ENCODE data around the gene HOTAIR. TPM values are rescaled to one million over a fixed set of nuclear protein-coding genes. Genes with fewer than 3 reads are reported as not detected.
A peak's percentile ranks its signal among the peaks of the same experiment; 100 is the strongest.

Gene HOTAIR
- total and polyA plus RNA-seq, 4 donors: 0.59 TPM; not detected in 3

DNA sequence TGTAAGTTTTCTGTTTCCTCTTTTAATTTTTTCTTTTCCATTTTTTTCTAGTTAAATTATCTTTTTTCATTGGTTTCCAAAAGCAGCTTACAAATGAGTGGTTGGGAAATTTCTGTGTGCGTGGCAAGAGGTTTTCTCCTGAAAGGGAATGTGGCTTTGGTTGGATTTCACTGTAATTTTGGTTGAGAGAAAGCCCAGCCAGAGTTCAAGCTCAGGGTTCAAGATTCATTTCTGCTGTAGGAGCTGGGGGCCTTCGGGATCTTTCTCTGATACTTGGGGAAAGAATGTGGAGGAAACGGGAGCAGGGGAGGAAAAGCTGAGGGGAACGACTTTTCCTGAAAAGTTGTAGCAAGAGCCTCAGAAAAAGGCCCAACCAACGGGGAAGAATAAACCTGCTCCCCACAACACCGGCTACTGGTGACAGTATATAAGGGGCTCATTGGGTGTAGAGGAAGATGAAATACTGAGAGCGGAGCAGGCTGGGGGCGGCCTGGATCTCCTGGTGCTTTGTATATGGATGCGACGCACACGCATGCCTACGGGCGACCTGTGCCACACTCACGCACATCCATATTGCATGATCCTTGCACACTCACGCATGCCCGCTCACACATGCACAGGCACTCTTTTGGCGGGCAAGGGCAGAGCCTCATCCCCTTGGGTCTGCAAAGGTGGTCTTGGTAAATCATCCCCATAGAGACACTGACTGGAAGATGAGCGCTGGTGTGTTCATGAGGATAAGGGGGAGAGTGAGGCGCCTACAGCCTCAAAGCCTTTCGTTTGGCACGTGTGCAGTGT is 12.1 kb upstream of the HOTAIR start:
- 29% methylated on average over 15 of the region's 21 CpGs for WGBS (ENCODE audit: insufficient coverage)

GRCh38 chr12:53985994-53986685 is 11.4 kb upstream of the HOTAIR start:
- peak overlapping the region; percentile 99 for H3K27ac ChIP-seq (ENCODE audit: low read depth, low read length)
- H3K9me3 ChIP-seq (ENCODE audit: control insufficient read depth, insufficient read depth, low read length): no peaks in the 10 kb centered on the region

More for the DNA sequence above, 12.1 kb upstream of the HOTAIR start:
- no peak for DNase-seq (ENCODE audit: low read depth in 4 of 6, low spot score in 6 of 6)
- peaks cover 85% of the 10 kb centered on the region for H3K27me3 ChIP-seq (ENCODE audit: control insufficient read depth, insufficient read depth, low read length)
- no peaks in the 10 kb centered on the region for H3K9me3 ChIP-seq (ENCODE audit: control insufficient read depth, insufficient read depth, low read length)
- peak overlapping the region; percentile 99 for H3K27ac ChIP-seq (ENCODE audit: low read depth, low read length)
- peaks cover 8% of the 10 kb centered on the region for H3K36me3 ChIP-seq (ENCODE audit: control insufficient read depth, insufficient read depth, low read length)
- peak overlapping the region; percentile 88 for H3K4me3 ChIP-seq (ENCODE audit: low read depth, low read length)
- H3K4me1 ChIP-seq (ENCODE audit: control insufficient read depth, insufficient read depth, low read length): peaks cover 59% of the 10 kb centered on the region

DNA sequence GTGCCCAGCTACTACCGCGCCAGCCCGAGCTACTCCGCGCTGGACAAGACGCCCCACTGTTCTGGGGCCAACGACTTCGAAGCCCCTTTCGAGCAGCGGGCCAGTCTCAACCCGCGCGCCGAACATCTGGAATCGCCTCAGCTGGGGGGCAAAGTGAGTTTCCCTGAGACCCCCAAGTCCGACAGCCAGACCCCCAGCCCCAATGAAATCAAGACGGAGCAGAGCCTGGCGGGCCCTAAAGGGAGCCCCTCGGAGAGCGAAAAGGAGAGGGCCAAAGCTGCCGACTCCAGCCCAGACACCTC is 10.9 kb upstream of the HOTAIR start:
- 2% methylated on average over 21 of the region's 21 CpGs for WGBS (ENCODE audit: insufficient coverage)
- Histone ChIP-seq H3K9me3 (ENCODE audit: control insufficient read depth, insufficient read depth, low read length) (no peaks in the 10 kb centered on the region), H3K4me3 (ENCODE audit: low read depth, low read length) (peak overlapping the region; percentile 88), H3K27me3 (ENCODE audit: control insufficient read depth, insufficient read depth, low read length) (peaks cover 88% of the 10 kb centered on the region), H3K4me1 (ENCODE audit: control insufficient read depth, insufficient read depth, low read length) (peaks cover 56% of the 10 kb centered on the region), H3K27ac (ENCODE audit: low read depth, low read length) (peak overlapping the region; percentile 99), H3K36me3 (ENCODE audit: control insufficient read depth, insufficient read depth, low read length) (peaks cover 6% of the 10 kb centered on the region)
- DNase-seq (ENCODE audit: low read depth in 4 of 6, low spot score in 6 of 6): no peak

More at GRCh38 chr12:53985994-53986685, 11.4 kb upstream of the HOTAIR start:
- H3K4me3 ChIP-seq (ENCODE audit: low read depth, low read length): peak overlapping the region; percentile 88
- no peak for DNase-seq (ENCODE audit: low read depth in 4 of 6, low spot score in 6 of 6)
- 7% methylated on average over 45 of the region's 50 CpGs for WGBS (ENCODE audit: insufficient coverage)
- peaks cover 56% of the 10 kb centered on the region for H3K4me1 ChIP-seq (ENCODE audit: control insufficient read depth, insufficient read depth, low read length)
- peaks cover 88% of the 10 kb centered on the region for H3K27me3 ChIP-seq (ENCODE audit: control insufficient read depth, insufficient read depth, low read length)
- peaks cover 8% of the 10 kb centered on the region for H3K36me3 ChIP-seq (ENCODE audit: control insufficient read depth, insufficient read depth, low read length)

DNA sequence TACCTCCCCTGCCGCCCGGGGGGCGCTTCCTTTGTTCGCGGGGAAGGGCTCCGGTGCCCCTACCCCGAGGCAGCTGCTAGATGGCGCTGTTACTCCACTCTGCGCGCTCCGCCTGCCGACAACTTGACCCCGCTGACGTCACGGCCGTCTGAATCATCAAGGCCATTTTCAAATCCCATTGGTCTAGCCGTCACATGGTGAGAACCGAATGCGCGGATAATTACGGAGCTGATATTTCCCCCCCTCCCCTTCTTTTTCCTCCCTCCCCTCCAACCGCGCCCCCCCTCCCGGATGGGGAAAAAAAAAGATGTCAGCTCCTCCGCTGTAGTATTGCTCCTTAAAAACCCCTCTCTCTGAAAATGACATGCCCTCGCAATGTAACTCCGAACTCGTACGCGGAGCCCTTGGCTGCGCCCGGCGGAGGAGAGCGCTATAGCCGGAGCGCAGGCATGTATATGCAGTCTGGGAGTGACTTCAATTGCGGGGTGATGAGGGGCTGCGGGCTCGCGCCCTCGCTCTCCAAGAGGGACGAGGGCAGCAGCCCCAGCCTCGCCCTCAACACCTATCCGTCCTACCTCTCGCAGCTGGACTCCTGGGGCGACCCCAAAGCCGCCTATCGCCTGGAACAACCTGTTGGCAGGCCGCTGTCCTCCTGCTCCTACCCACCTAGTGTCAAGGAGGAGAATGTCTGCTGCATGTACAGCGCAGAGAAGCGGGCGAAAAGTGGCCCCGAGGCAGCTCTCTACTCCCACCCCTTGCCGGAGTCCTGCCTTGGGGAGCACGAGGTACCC is 10.3 kb upstream of the HOTAIR start, which contains the start of gene HOXC10:
HOXC10 (plus strand) TSS at position 246 of the 791 bp plus-strand sequence; CDS start at position 360, 114 bp downstream.
- Histone ChIP-seq H3K27me3 (ENCODE audit: control insufficient read depth, insufficient read depth, low read length) (peaks cover 87% of the 10 kb centered on the region), H3K4me3 (ENCODE audit: low read depth, low read length) (peak within 1 kb of the TSS; percentile 88), H3K36me3 (ENCODE audit: control insufficient read depth, insufficient read depth, low read length) (peaks cover 3% of the 10 kb centered on the region), H3K9me3 (ENCODE audit: control insufficient read depth, insufficient read depth, low read length) (no peaks in the 10 kb centered on the region), H3K4me1 (ENCODE audit: control insufficient read depth, insufficient read depth, low read length) (peaks cover 54% of the 10 kb centered on the region), H3K27ac (ENCODE audit: low read depth, low read length) (peak within 1 kb of the TSS; percentile 99)
- WGBS (ENCODE audit: insufficient coverage): 2% methylated on average over 47 of the region's 55 CpGs
- DNase-seq (ENCODE audit: low read depth in 4 of 6, low spot score in 6 of 6): peak in 5 of 6 donors; percentile 92 to 97 (median 95)

DNA sequence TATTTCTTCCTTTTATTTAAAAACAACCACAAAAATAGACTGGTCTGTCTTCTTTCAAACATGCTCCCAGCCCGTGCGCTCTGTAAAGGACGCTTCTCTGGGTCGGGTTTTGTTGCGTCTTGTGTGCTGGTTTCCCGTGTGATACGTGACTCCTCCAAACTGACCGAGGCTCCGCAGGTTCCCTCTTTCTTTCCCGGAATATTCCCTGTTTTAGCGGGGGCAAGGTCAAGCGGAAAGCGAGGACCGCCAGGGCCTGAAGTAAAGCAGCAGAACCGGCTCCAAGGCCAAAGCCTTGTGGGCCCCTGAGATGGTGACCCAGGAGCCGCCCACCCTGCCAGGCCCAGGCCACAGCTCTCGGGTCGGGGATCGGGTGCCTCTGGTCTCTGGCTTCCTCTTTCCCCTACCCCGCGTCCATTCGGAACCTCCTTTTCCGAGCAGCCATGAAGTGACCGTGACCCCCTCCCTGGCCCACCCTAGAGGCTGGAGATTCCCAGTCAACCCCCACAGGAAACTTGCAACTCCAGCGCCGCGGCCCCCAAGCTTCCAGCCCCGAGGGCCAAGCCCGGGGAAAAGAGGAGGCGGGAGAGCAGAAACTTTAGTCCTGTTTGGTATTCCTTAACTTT is 9.3 kb upstream of the HOTAIR start:
- Histone ChIP-seq H3K4me3 (ENCODE audit: low read depth, low read length) (peak overlapping the region; percentile 24), H3K27me3 (ENCODE audit: control insufficient read depth, insufficient read depth, low read length) (peaks cover 89% of the 10 kb centered on the region), H3K27ac (ENCODE audit: low read depth, low read length) (peak overlapping the region; percentile 99), H3K9me3 (ENCODE audit: control insufficient read depth, insufficient read depth, low read length) (no peaks in the 10 kb centered on the region), H3K4me1 (ENCODE audit: control insufficient read depth, insufficient read depth, low read length) (peaks cover 54% of the 10 kb centered on the region), H3K36me3 (ENCODE audit: control insufficient read depth, insufficient read depth, low read length) (peaks cover 3% of the 10 kb centered on the region)
- DNase-seq (ENCODE audit: low read depth in 4 of 6, low spot score in 6 of 6): no peak
- 13% methylated on average over 23 of the region's 30 CpGs for WGBS (ENCODE audit: insufficient coverage)

- WGBS (ENCODE audit: insufficient coverage): 14% methylated on average over 9 of the region's 17 CpGs
- Histone ChIP-seq H3K4me1 (ENCODE audit: control insufficient read depth, insufficient read depth, low read length) (peaks cover 53% of the 10 kb centered on the region), H3K4me3 (ENCODE audit: low read depth, low read length) (peak overlapping the region; percentile 24), H3K27ac (ENCODE audit: low read depth, low read length) (peak overlapping the region; percentile 99), H3K27me3 (ENCODE audit: control insufficient read depth, insufficient read depth, low read length) (peaks cover 89% of the 10 kb centered on the region), H3K36me3 (ENCODE audit: control insufficient read depth, insufficient read depth, low read length) (peaks cover 3% of the 10 kb centered on the region), H3K9me3 (ENCODE audit: control insufficient read depth, insufficient read depth, low read length) (no peaks in the 10 kb centered on the region)
- DNase-seq (ENCODE audit: low read depth in 4 of 6, low spot score in 6 of 6): no peak
Measured at GRCh38 chr12:53983568-53983949, 8.8 kb upstream of the HOTAIR start.

DNA sequence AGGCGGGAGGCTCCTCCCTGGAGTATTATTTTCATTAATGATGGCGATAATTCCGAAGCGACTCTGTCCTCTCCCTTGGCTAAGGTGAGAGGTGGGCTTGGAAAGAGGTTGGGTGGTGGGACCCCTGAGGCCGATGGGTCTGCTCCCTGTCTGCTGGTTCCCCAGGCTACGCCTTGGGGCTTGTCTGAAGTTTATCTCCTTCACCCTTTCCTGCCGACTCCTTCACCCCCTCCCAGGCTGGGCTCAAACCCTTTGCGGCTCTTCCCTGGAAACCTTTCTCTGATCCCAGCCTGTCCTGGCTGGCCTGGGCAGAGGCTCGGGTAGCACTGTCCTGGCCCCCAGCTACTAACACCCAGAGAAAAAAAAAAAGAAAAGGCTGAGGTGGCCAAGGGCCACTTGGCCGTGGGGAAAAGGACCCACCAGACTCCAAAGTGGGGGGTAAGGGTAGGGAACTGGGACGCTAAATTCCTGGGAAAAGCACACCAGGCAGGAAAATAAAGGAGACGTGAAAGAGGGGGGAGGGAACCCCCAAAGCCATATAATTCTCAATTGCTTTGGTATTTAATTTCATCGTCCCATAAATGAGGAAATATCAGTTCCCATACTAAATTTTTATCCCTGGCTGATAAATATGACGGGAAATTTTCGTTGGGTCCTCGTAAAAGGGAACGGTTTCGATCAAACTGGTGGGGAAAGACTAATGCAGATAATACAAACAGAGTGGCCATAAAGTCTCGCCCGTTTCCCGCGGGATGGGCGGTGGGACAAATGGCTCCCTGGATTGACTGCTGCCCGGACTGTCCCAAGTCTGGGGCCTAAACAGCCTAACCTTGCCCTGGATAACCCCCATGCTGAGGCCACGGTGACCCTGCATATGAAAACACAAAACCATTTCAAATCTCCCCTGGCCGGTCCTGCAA is 8.2 kb upstream of the HOTAIR start:
- WGBS (ENCODE audit: insufficient coverage): 16% methylated on average over 16 of the region's 26 CpGs
- Histone ChIP-seq H3K36me3 (ENCODE audit: control insufficient read depth, insufficient read depth, low read length) (peaks cover 3% of the 10 kb centered on the region), H3K4me3 (ENCODE audit: low read depth, low read length) (peak overlapping the region; percentile 24), H3K27me3 (ENCODE audit: control insufficient read depth, insufficient read depth, low read length) (peaks cover 89% of the 10 kb centered on the region), H3K4me1 (ENCODE audit: control insufficient read depth, insufficient read depth, low read length) (peaks cover 53% of the 10 kb centered on the region), H3K27ac (ENCODE audit: low read depth, low read length) (peak overlapping the region; percentile 99), H3K9me3 (ENCODE audit: control insufficient read depth, insufficient read depth, low read length) (no peaks in the 10 kb centered on the region)
- DNase-seq (ENCODE audit: low read depth in 4 of 6, low spot score in 6 of 6): no peak

DNA sequence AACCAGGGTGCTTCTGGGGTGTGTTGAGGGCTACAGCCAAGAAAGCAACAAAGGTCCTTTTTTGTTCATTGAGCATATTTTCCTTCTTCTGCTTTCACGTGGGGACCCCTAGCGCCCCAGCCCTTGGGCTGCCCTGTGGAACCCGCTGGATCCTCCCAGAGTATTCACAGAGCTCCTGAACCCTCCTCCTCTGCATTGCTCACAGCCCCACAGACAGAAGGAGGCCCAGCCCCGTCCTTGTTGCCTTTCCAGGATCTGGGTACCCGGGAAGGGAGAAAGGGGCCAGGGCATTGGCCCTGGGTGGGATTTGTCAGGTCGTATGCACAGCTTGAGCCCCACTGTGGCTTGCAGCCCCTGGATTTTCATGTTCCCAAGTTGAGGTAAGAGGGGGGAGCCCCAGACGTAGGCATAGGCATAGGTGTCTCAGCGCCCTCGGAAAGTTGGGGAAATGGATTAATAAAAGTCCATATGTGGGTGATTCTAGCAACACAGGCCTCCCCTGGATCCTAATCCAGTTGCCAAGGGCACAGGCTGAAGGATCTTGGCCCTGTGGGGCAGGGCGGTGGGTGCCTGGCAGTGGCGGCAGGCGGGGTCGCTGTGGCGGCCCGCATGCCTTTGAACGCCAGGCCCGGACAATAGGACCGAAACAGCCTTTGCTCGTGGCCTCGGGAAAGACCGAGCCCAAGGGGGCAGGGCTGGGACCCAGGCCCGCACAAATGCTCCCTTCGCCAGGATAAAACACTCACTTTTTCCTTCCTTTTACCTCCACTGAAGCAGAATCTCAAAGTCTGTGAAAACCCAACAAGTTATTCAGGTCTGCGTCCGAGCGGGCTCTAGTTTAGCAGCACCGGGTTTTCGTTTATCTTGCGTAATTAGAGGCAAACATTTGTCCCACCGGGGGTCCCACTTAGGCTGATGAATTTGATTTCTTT is 7.1 kb upstream of the HOTAIR start:
- no peak for DNase-seq (ENCODE audit: low read depth in 4 of 6, low spot score in 6 of 6)
- Histone ChIP-seq H3K9me3 (ENCODE audit: control insufficient read depth, insufficient read depth, low read length) (no peaks in the 10 kb centered on the region), H3K36me3 (ENCODE audit: control insufficient read depth, insufficient read depth, low read length) (peaks cover 3% of the 10 kb centered on the region), H3K4me3 (ENCODE audit: low read depth, low read length) (peak overlapping the region; percentile 24), H3K27ac (ENCODE audit: low read depth, low read length) (peak overlapping the region; percentile 99), H3K4me1 (ENCODE audit: control insufficient read depth, insufficient read depth, low read length) (peaks cover 55% of the 10 kb centered on the region), H3K27me3 (ENCODE audit: control insufficient read depth, insufficient read depth, low read length) (peaks cover 92% of the 10 kb centered on the region)
- 13% methylated on average over 27 of the region's 30 CpGs for WGBS (ENCODE audit: insufficient coverage)

Data from spinal cord (tissue), 10 donors.